ENCODE data around the gene TMEM203.

Gene TMEM203

DNA sequence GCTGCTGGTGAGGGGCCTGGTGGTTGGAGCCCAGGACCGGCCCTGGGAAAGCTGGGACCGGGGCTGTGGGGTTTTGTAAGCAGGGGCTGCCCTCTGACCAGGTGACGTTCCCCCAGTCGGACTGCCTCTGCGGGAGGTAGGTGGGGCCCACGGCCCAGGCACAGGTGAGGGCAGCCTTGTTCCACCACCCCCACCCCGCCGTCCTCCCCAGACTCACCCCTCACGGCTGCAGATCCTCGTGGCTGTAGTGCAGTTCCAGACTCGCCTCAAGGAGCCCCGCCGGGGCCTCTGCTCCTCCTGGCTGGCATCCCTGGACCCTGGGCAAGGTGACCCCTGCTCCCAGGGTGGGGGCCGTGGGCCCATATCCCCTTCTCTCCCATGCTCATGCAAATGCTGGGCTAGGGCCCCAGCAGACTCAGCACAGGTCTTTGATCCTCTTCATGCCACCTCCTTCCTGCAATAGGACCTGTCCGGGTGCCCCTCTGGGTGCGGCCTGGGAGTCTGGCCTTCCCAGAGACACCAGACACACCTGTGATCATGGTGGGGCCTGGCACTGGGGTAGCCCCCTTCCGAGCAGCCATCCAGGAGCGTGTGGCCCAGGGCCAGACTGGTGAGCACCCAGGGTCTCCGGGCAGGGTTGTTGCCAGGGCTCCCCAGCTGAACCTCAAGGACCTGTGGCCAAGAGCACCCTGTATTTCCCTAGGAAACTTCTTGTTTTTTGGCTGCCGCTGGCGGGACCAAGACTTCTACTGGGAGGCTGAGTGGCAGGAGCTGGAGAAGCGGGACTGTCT, 9.9 kb upstream of the TMEM203 start:
- no peak overlapping the region for H3K4me3 ChIP-seq (ENCODE audit: low read depth, low read length)
- TF ChIP-seq, protein P1, sequence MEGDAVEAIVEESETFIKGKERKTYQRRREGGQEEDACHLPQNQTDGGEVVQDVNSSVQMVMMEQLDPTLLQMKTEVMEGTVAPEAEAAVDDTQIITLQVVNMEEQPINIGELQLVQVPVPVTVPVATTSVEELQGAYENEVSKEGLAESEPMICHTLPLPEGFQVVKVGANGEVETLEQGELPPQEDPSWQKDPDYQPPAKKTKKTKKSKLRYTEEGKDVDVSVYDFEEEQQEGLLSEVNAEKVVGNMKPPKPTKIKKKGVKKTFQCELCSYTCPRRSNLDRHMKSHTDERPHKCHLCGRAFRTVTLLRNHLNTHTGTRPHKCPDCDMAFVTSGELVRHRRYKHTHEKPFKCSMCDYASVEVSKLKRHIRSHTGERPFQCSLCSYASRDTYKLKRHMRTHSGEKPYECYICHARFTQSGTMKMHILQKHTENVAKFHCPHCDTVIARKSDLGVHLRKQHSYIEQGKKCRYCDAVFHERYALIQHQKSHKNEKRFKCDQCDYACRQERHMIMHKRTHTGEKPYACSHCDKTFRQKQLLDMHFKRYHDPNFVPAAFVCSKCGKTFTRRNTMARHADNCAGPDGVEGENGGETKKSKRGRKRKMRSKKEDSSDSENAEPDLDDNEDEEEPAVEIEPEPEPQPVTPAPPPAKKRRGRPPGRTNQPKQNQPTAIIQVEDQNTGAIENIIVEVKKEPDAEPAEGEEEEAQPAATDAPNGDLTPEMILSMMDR (IDR thresholded peaks at IDR 0.05; ENCODE audit: borderline replicate concordance, insufficient read depth, low read depth, low read length) = no peak

DNA sequence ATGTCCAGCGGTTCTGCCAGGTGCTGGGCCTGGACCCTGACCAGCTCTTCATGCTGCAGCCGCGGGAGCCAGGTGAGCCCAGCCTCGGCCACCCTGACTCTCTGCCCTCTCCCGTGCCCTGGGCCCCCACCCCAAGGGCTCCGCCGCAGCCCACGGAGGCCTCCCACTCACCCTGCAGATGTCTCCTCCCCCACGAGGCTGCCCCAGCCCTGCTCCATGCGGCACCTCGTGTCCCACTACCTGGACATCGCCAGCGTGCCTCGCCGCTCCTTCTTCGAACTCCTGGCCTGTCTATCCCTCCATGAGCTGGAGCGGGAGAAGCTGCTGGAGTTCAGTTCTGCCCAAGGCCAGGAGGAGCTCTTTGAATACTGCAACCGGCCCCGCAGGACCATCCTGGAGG, 9.2 kb upstream of the TMEM203 start:
- TF ChIP-seq, protein P1 (IDR thresholded peaks at IDR 0.05; ENCODE audit: borderline replicate concordance, insufficient read depth, low read depth, low read length) = no peak
- H3K4me3 ChIP-seq (ENCODE audit: low read depth, low read length) = no peak overlapping the region

DNA sequence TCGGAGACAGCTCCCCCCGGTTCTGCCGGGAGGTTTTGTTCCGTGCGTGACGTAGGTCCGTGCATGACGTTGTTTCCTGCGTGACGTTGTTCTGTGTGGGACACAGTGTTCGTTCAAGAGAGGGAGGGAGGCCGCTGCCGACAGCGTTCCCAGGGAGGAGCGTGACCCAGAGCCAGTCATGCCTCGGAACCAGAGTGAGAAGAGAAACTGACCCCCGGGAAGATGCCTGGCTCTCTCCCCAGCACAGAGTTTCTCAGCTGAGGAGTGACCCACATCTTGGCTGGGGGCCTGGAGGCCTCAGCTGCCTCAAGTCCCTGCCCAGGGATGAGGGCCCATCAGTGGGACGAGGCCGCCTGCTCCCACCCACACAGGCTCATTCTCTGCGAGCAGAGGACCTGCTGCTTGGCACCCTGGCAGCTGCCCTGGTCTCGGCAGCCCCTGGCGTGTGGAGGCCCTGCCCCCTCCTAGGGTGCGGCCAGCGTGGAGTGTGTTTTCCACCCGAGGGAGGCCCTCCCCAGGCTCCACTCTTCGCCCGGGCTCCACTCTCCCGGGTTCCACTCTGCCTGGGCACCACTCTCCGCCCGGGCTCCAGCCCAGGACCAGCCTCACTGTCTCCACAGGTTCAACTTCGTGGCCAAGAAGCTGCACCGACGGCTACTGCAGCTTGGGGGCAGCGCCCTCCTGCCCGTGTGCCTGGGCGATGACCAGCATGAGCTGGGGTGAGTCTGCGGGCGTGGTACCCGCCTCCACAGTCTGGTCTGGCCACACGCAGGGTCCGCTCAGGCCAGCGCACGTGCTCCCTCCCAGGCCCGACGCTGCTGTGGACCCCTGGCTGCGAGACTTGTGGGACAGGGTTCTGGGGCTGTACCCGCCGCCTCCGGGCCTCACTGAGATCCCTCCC, 8.0 kb upstream of the TMEM203 start:
- TF ChIP-seq, protein P1 (IDR thresholded peaks at IDR 0.05; ENCODE audit: borderline replicate concordance, insufficient read depth, low read depth, low read length) = no peak
- no peak overlapping the region for H3K4me3 ChIP-seq (ENCODE audit: low read depth, low read length)

DNA sequence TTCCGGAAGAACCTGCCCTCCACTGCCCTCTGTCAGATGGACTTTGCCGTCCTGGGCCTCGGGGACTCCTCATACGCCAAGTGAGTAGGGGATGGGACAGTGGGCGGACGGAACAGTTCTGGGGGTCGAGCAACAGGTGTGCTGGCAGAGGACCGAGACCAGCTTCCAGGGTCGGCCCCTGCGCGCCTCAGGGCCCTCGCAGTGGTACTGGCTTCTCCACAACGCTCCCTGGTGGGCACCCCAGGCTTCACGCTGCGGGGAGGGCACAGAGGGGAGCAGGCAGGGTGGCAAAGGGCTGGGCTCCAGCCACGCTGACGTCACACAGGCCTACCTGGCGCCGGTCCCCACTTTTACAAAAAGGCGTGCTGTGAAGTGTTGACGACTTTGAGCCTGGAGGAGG, 7.1 kb upstream of the TMEM203 start:
- no peak overlapping the region for H3K4me3 ChIP-seq (ENCODE audit: low read depth, low read length)
- TF ChIP-seq, protein P1 (IDR thresholded peaks at IDR 0.05; ENCODE audit: borderline replicate concordance, insufficient read depth, low read depth, low read length) = no peak

DNA sequence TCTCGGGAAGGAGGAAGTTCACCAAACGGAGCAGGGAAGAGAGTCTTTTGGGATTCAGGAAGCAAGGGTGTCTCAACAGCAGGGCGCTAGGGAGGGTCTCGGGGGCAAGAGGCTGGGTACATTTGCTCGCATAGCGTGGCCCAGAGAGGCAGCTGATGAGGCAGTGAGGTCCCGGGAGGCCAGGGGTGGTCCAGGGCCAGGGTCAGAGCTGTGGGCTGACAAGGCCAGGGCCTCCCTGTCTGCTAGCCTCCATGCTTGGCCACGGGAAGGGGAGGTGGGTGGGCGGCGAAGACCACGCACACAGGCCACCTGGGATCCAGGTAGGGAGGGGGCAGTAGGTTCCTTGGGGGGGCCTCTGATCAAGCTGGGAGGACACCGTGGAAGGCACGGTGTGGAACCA, 6.1 kb upstream of the TMEM203 start:
- TF ChIP-seq, protein P1 (IDR thresholded peaks at IDR 0.05; ENCODE audit: borderline replicate concordance, insufficient read depth, low read depth, low read length) = no peak
- no peak overlapping the region for H3K4me3 ChIP-seq (ENCODE audit: low read depth, low read length)

DNA sequence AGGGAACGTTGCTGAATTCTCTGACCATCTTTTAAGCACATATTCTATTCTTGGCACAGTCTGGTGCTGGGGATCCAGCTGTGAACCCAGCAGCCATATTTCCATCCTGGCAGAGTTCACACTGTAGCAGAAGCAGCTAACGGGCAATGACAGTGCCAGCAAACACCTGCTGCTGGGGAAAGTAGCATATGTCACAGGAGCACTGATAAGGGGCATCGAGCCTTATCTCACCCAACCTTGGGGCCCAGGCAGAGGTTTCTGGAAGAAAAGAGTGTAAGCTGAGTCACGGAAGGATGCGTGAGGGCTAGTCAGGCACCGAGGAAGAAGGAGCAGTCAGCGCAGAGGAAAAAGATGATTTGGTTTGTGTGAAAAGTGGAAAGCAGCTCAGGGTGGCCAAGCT, 1.2 kb upstream of the TMEM203 start:
- peak overlapping the region; percentile 83 for H3K4me3 ChIP-seq (ENCODE audit: low read depth, low read length)
- TF ChIP-seq, protein P1 (IDR thresholded peaks at IDR 0.05; ENCODE audit: borderline replicate concordance, insufficient read depth, low read depth, low read length) = no peak

Measured in GM12875 (cell line).